Measurements from ENCODE around the gene OR2AK2. TPM values are rescaled to one million over a fixed set of nuclear protein-coding genes. Genes with fewer than 3 reads are reported as not detected.

The OR2AK2 gene
- total RNA-seq, 1 donor from 2014 or later: not detected

DNA sequence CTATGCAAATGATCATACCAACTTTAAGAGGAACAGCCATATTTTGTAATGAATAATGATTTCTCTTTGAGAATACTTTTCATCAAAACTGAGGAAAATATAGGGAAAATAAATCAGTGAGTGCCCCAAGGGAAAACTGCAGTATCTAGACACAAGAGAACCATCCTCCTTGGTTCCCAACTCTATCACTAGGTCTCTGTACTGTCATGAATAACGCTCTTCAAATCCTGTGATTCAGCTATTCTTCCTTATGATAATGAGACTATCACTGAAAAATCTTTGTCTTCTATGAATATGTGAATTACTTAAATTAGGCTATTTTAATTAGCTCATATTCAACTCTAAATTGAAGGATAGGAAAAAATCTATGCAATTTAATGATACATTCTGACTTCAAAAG, 50.8 kb downstream of the OR2AK2 start:
- Mint-ChIP-seq H3K36me3 (ENCODE audit: unreplicated experiment) (no peaks in the 10 kb centered on the region), H3K27me3 (ENCODE audit: unreplicated experiment) (no peaks in the 10 kb centered on the region), H3K4me1 (ENCODE audit: unreplicated experiment) (no peaks in the 10 kb centered on the region), H3K27ac (ENCODE audit: unreplicated experiment) (no peak overlapping the region), H3K9me3 (ENCODE audit: unreplicated experiment) (peaks cover 47% of the 10 kb centered on the region), H3K4me3 (ENCODE audit: unreplicated experiment) (no peak overlapping the region)
- no peak for DNase-seq (ENCODE audit: extremely low spot score, unreplicated experiment)
- TF ChIP-seq, protein P1, sequence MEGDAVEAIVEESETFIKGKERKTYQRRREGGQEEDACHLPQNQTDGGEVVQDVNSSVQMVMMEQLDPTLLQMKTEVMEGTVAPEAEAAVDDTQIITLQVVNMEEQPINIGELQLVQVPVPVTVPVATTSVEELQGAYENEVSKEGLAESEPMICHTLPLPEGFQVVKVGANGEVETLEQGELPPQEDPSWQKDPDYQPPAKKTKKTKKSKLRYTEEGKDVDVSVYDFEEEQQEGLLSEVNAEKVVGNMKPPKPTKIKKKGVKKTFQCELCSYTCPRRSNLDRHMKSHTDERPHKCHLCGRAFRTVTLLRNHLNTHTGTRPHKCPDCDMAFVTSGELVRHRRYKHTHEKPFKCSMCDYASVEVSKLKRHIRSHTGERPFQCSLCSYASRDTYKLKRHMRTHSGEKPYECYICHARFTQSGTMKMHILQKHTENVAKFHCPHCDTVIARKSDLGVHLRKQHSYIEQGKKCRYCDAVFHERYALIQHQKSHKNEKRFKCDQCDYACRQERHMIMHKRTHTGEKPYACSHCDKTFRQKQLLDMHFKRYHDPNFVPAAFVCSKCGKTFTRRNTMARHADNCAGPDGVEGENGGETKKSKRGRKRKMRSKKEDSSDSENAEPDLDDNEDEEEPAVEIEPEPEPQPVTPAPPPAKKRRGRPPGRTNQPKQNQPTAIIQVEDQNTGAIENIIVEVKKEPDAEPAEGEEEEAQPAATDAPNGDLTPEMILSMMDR (IDR thresholded peaks at IDR 0.05): no peak

Other genes with a start within 250 kb of the OR2AK2 start
- gene OR6F1, start 248.6 kb upstream of the OR2AK2 start, total RNA-seq: not detected in 2 replicates
- not detected in 2 replicates for gene OR14K1, start 226.6 kb upstream of the OR2AK2 start, total RNA-seq
- not detected in 2 replicates for gene OR14A2, start 217.1 kb upstream of the OR2AK2 start, total RNA-seq
- not detected in 2 replicates for gene OR1C1, start 204.7 kb upstream of the OR2AK2 start, total RNA-seq
- not detected in 2 replicates for gene OR14A16, start 141.1 kb upstream of the OR2AK2 start, total RNA-seq
- not detected in 2 replicates for gene OR11L1, start 123.3 kb upstream of the OR2AK2 start, total RNA-seq
- gene TRIM58, start 108.0 kb upstream of the OR2AK2 start, total RNA-seq: 1.2 and 1.5 TPM in 2 replicates
- 0.52 and 0.75 TPM in 2 replicates for gene OR2W3, start 69.6 kb upstream of the OR2AK2 start, total RNA-seq
- gene OR2T8, start 45.0 kb upstream of the OR2AK2 start, total RNA-seq: not detected in 2 replicates
- gene OR2AJ1, start 40.3 kb upstream of the OR2AK2 start, total RNA-seq: not detected in 2 replicates
- not detected in 2 replicates for gene OR2L8, start 16.4 kb upstream of the OR2AK2 start, total RNA-seq
- gene OR2L5, start 48.4 kb downstream of the OR2AK2 start, total RNA-seq: not detected in 2 replicates
- 0.08 and 0.13 TPM in 2 replicates for gene OR2L2, start 64.8 kb downstream of the OR2AK2 start, total RNA-seq
- gene OR2L3, start 81.6 kb downstream of the OR2AK2 start, total RNA-seq: not detected in 2 replicates
- not detected in 2 replicates for gene OR2L13, start 130.0 kb downstream of the OR2AK2 start, total RNA-seq
- not detected in 2 replicates for gene OR2M5, start 179.9 kb downstream of the OR2AK2 start, total RNA-seq
- gene OR2M2, start 209.6 kb downstream of the OR2AK2 start, total RNA-seq: not detected in 2 replicates
- gene OR2M3, start 232.0 kb downstream of the OR2AK2 start, total RNA-seq: not detected in 2 replicates